ENCODE results near the gene MARK2. TPM values are rescaled to one million over a fixed set of nuclear protein-coding genes. Genes with fewer than 3 reads are reported as not detected.

MARK2 gene
- total RNA-seq, 1 donor from 2014 or later, result 25.4 TPM

DNA sequence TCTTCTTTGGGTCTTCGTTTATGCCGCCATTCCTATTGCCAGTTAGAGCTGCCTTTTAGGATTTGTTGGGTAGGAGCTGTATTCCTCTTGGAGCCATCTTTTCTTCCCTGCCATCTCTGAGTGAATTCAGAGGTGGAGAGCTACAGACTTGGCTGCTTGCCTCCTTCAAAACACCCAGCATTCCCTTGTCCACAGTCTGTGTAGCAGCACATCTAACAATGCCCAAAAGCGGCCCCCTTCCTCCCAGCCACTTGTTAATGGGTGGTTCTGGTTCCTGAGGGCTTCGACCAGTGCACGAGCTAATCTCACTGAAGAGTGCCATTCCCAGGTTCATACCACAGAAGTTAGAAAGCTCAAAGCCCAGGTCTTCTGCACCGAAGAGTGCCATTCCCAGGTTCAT lies 37.7 kb downstream of the MARK2 start:
- Mint-ChIP-seq H3K4me3 (no peak overlapping the region), H3K4me1 (peaks cover 47% of the 10 kb centered on the region), H3K36me3 (peaks cover 4% of the 10 kb centered on the region), H3K9me3 (no peaks in the 10 kb centered on the region), H3K27me3 (ENCODE audit: insufficient read depth, low read depth) (peaks cover 4% of the 10 kb centered on the region), H3K27ac (no peak overlapping the region)
- H3K79me2 ChIP-seq (ENCODE audit: low read depth), result peaks cover 97% of the 10 kb centered on the region
- H3K27ac ChIP-seq, result no peak overlapping the region
- H3K9ac ChIP-seq, result no peak overlapping the region
- H4K20me1 ChIP-seq (ENCODE audit: low read depth), result peaks cover 94% of the 10 kb centered on the region
- no peak overlapping the region for H2AFZ ChIP-seq (replicated peaks)
- no peak for DNase-seq (ENCODE audit: low spot score)
- H3K4me2 ChIP-seq, result no peak overlapping the region
- no peak overlapping the region for H3K4me3 ChIP-seq
- peaks cover 16% of the 10 kb centered on the region for H3F3A ChIP-seq (ENCODE audit: low read depth)
- H3K27me3 ChIP-seq, result no peaks in the 10 kb centered on the region
- H3K36me3 ChIP-seq, result no peaks in the 10 kb centered on the region
- H3K9me3 ChIP-seq (ENCODE audit: low read depth), result no peaks in the 10 kb centered on the region
- H3K4me1 ChIP-seq, result peaks cover 32% of the 10 kb centered on the region
- TF ChIP-seq, protein P1, sequence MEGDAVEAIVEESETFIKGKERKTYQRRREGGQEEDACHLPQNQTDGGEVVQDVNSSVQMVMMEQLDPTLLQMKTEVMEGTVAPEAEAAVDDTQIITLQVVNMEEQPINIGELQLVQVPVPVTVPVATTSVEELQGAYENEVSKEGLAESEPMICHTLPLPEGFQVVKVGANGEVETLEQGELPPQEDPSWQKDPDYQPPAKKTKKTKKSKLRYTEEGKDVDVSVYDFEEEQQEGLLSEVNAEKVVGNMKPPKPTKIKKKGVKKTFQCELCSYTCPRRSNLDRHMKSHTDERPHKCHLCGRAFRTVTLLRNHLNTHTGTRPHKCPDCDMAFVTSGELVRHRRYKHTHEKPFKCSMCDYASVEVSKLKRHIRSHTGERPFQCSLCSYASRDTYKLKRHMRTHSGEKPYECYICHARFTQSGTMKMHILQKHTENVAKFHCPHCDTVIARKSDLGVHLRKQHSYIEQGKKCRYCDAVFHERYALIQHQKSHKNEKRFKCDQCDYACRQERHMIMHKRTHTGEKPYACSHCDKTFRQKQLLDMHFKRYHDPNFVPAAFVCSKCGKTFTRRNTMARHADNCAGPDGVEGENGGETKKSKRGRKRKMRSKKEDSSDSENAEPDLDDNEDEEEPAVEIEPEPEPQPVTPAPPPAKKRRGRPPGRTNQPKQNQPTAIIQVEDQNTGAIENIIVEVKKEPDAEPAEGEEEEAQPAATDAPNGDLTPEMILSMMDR (IDR thresholded peaks at IDR 0.05), result no peak
- TF ChIP-seq EZH2phosphoT487 (IDR thresholded peaks at IDR 0.05), result no peak
- no peak for TF ChIP-seq EZH2 (IDR thresholded peaks at IDR 0.05)

- no peaks in the 10 kb centered on the region for H3K9me3 ChIP-seq (ENCODE audit: low read depth)
- peak overlapping the region; percentile 46 for H3K27ac ChIP-seq
- no peak overlapping the region for H2AFZ ChIP-seq (replicated peaks)
- DNase-seq (ENCODE audit: low spot score), result no peak
- Mint-ChIP-seq H3K27me3 (ENCODE audit: insufficient read depth, low read depth) (peaks cover 4% of the 10 kb centered on the region), H3K4me1 (peaks cover 45% of the 10 kb centered on the region), H3K4me3 (no peak overlapping the region), H3K27ac (no peak overlapping the region), H3K36me3 (peaks cover 4% of the 10 kb centered on the region), H3K9me3 (no peaks in the 10 kb centered on the region)
- H3K36me3 ChIP-seq, result no peaks in the 10 kb centered on the region
- H3K79me2 ChIP-seq (ENCODE audit: low read depth), result peaks cover 98% of the 10 kb centered on the region
- no peak overlapping the region for H3K4me3 ChIP-seq
- no peak overlapping the region for H3K9ac ChIP-seq
- TF ChIP-seq EZH2phosphoT487 (IDR thresholded peaks at IDR 0.05), result no peak
- TF ChIP-seq, protein P1 (IDR thresholded peaks at IDR 0.05), result no peak
- peaks cover 90% of the 10 kb centered on the region for H4K20me1 ChIP-seq (ENCODE audit: low read depth)
- H3K4me2 ChIP-seq, result no peak overlapping the region
- peaks cover 19% of the 10 kb centered on the region for H3F3A ChIP-seq (ENCODE audit: low read depth)
- peaks cover 29% of the 10 kb centered on the region for H3K4me1 ChIP-seq
- no peaks in the 10 kb centered on the region for H3K27me3 ChIP-seq
These were observed 38.8 kb downstream of the MARK2 start for GRCh38 chr11:63877658-63878241.

DNA sequence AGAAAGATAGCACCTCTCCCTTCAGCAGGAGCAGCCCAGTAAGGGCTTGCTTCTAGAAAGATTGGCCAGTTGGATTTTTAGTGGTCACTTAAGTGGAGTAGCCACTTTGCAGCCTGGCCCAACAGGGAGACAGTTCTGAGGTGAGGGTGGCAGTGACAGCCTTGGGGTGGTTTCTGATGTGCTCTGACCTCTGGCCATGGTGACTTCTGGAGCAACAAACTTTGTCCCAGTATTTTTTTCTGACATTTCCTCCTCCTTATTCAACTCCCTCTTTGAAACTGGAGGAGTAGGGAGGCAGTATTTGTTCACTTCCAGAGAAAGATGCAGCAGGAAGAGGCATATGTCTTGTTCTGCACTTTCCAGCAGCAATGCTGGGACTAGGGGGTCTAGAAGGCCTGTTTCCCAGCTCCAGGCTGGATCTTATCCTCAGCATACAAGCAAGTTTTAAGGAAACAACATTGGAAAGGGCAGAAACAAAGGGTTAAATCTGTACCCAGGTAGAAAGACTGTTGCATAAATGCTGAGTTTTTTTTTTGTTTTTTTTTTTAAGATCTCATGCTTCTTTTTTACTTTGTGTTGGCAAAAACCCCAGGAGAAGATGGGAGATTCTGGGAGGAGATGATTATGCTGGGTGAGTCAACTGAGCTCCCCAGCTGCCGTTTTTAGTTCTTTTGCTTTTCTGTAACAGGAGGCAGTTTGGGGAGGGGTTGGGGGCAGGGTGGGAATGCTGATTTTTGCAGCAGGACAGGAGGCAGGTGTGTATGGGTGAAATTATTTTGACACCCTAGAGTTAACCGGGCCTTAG lies 40.9 kb downstream of the MARK2 start:
- TF ChIP-seq, protein P1 (IDR thresholded peaks at IDR 0.05), result no peak
- TF ChIP-seq EZH2phosphoT487 (IDR thresholded peaks at IDR 0.05), result no peak
- no peak for TF ChIP-seq EZH2 (IDR thresholded peaks at IDR 0.05)
- Histone ChIP-seq H3K79me2 (ENCODE audit: low read depth) (peaks cover 96% of the 10 kb centered on the region), H3K4me2 (peak overlapping the region; percentile 7), H2AFZ (replicated peaks) (no peak overlapping the region), H3F3A (ENCODE audit: low read depth) (peaks cover 35% of the 10 kb centered on the region), H3K4me3 (no peak overlapping the region), H3K27ac (peak overlapping the region; percentile 80), H3K36me3 (no peaks in the 10 kb centered on the region), H3K9me3 (ENCODE audit: low read depth) (no peaks in the 10 kb centered on the region), H3K9ac (peak overlapping the region; percentile 29), H4K20me1 (ENCODE audit: low read depth) (peaks cover 91% of the 10 kb centered on the region), H3K4me1 (peaks cover 41% of the 10 kb centered on the region), H3K27me3 (no peaks in the 10 kb centered on the region)
- Mint-ChIP-seq H3K4me3 (no peak overlapping the region), H3K4me1 (peaks cover 55% of the 10 kb centered on the region), H3K36me3 (peaks cover 2% of the 10 kb centered on the region), H3K27ac (peak overlapping the region; percentile 39), H3K9me3 (no peaks in the 10 kb centered on the region), H3K27me3 (ENCODE audit: insufficient read depth, low read depth) (peaks cover 2% of the 10 kb centered on the region)
- DNase-seq (ENCODE audit: low spot score), result no peak
